NCI-H1092 treated with DMSO at 0.1 percent for 48 hours (cell line): Measurements from ENCODE around the gene LRMDA.

Source experiments
- DNase-seq: peaks from one replicate; lab custom pipeline; 2025; lab: John Stamatoyannopoulos, UW

The LRMDA gene

DNA sequence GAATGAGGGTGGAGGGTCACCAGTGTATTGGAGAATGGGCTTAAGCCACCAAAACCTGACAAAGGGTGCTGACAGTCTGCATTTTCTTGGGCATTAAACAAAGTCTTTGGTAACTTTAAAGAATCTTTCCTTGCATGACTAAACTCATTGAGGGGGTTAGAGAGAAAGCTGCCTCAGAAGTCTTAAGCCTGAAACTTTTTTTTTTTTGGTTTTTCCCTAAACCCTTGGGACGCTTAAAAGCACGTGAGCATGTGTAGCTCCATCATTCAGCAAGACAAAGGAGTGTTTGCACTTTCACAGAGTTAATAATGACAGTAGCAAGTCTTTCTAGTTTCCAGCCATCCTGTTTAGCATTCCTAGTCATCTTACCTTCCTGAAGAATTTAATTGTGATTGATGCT, 110.7 kb downstream of the LRMDA start:
- no peak for DNase-seq

DNA sequence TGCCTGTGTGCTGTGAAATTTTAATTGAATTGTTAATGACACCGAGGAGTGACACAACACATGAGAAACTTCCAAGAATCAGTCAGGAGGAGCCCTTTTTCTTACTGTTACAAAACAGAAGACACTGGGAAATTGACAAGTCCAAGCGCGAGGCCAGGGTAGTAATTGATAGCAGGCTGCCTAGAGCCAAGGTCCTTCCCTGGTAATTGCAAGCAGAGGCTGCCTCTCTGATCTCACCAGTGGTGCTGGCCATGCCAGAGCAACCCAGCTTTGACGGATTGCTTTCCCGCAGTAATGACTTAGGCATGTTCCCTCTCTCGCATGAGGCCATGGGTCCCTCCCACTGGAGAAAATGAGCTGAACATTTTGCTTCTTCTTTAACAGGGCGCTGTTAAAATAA, 111.5 kb downstream of the LRMDA start:
- DNase-seq: no peak

DNA sequence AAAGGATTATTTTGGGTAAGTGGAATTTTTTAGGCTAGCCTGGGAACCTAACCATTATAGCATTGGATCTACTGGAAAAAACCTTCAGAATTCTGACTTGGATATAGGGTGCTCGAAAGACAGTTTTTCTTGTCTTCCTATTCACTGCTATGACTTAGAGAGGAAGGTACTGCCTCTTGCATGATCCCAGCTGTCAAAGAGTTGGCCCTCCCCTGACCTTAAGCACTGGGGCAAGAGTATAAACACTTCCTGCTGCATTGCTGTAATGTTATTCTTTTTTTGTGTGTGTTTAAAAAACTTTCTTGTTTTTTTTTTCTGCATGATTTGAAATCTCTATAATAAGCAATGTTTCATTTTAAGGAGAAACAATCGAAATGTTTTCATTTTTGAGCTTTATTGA, 113.0 kb downstream of the LRMDA start:
- DNase-seq: no peak

DNA sequence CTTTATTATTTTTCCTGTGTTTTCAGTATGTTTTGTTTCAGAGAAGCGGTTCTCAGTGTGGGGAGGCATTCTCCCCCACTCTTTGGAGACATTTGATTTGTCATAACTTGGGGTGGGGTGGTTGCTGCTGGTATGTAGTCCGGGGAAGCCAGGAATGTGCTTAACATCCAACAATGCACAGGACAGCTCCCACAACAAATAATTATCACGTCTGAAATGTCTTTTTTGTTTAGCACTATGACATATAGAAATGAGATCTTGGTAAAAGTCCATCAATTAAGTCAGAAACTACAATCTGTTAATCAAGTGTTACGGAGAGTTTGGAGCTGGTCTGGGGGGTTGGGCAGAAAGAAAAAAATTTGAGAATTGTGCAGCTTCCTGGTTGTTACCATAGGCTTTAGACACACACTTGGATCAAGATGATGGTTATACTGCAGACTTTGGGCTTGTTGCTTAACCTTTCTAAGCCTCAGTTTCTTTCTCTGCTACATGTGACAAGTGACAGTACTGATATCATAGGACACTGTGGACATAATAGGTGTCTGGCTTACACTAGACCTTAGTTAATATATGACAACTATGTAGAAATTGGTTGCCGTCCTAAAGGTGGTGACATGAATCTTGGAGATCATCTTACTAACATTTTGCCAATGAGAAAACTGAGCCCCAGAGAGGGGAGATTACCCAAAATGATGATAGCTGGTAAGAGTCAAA, 113.7 kb downstream of the LRMDA start:
- no peak for DNase-seq

DNA sequence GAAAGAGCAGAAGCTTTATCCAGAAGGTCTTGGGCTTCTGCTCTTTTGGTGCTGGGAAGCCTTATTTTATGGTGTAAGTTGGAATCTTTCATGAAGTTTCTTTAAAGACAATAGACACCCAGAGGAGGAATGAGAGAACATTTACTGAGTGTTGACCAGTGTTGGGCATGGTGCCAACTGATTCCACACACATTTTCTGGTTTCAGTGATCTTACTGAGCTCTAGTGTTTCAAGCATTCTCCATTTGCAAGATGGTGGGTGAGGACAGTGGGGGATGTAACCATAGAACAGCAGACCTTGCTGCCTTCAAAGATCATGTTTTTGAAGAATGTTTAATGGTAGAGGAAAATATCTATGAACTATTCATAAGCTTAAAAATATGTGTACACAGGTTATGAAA, 114.6 kb downstream of the LRMDA start:
- no peak for DNase-seq

DNA sequence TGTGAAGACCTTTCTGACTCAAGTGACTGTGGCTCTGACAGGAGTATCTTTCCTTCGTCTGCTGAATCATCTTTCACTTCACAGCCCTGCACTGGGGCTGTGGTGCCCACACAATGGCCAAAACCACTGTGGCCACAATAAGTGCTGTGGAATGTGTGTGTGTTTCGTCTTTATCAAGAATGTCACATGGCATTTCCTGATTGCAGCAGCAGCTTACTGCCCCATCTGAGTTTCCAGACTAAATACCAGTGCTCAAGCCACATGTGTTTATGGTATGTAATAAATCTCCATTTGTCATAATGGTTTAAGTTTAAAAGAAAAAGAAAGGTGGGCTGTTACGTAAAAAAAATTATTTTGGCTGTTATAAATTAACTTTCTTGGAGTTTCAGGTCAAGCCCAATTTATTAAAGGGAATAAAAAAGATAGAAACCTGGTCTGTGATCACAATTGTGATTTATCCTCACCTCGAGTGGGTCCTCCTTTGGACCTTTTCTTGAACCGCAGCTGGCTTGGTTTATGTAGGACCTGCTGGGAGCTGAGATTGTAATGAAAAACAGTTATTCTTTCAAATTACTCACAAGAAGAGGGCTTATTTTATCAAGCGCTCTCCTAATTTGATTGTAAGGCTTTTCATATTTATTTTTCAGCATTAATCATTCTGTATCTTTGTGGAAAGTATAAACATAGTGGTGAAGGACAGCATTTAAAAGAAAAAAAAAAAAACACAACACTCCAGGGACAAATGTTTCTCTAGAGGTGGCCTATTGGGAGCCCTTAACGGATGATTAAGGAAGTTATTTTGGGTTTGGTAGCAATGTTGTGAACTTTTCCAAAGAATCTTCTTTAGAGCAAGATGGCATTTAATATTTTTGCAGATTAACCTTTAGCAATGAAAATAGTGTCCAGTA, 116.2 kb downstream of the LRMDA start:
- DNase-seq: no peak

DNA sequence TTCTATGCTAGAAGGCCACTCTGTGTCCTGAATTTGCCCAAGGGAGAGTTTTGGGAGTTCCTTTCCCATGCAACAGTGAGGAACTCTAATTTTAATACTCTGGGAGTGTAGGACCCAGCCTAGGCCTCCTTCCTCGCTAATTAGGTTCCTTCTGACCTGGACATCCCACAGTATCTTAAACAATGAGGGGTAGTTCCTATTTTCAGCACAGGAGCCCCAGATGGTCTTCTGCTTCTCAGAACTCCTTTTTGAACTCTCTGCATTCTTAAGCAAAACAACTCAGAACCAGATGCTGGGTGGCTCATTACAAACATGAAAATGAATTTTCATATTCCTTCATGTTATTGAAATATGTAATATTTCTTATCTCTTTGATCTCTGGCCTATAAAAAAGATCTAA, 116.9 kb downstream of the LRMDA start:
- DNase-seq: no peak

DNA sequence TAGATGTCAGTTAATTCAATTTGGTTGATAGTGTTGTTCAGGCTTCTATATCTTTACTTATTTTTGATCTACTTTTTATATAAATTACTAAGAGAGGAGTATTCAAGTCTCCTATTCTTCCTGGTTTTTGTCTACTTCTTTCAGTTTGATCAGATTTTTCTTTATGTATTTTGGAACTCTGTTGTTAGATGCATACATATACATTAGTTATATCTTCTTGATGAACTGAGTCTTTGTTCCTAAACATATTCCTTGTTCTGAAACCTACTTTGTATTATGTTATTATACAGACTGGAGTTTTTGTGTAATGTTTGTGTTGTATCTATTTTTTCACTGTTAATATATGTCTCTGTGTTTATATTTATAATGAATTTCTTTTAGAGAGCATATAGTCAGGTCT, 118.8 kb downstream of the LRMDA start:
- DNase-seq: no peak

DNA sequence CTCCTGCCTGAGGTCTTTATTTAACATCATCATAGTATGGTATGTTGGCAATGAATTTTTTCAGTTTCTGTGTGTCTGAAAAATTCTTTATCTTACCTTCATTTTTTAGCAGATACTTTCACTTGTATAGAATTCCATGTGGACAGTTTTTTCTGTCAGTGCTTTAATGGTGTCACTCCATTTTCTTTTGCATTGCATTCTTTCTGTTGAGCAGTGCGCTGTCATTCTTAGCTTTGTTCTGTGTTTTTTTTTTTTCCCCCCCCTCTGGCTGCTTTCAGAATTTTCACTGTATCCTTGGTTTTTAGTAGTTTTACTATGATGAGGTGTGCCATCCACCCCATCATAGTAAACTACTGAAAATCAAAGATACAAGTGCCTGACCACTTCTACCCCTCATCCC, 120.7 kb downstream of the LRMDA start:
- DNase-seq: no peak

DNA sequence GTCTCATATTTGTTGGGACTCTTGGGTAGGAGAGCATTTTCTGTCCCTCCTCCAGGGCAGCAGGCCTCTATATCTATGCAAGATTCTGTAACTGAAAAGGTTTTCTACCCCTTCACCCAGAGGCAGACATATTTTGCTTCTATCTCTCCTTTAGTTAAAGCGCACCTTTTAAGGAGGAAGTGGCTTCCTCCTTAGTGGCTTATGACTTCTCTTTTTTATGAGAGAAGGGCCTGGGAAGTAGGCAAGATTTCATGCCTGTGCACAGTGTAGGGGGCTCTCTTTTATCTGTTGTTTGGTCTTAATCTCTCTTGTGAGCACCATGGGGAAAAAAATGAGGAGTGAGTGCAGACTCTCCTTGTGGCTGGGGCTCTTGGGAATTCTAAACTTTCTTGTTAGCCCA, 122.1 kb downstream of the LRMDA start:
- DNase-seq: no peak

DNA sequence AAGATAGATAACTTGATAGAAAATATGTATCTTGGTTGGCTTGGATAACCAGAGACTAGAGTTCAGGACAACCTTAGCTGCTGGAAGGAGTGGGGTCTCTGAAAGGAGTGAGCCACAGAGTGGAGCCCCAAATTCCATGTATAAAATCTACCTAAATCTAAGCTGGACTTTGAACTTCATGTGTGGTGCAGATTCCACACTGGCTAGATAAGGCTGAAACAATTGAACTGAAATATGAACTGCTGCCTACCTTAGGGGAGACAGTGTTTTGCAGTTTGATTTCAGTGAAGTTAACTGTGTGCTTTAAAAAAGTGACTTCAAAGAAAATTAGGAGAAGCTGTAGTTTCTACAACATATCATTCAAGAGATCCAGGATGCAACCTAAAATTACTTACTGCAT, 123.9 kb downstream of the LRMDA start:
- DNase-seq: no peak

DNA sequence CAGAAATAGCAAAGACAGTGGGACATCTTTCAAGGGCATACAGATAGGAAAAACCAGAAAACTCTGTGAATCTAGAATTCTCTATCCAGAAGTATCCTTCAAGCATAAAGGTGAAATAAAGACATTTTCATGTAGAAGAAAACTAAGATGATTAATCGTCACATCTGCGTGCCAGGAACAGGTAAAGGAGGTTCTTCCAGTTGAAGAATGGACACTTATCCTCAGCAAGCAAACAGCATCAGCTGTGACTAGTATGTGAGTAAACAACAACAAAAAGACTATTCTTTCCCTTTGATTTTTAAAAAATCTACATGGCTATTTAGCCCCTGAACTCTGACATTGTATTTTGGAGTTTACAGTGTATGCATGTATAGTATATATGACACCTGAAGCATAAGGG, 124.9 kb downstream of the LRMDA start:
- no peak for DNase-seq

DNA sequence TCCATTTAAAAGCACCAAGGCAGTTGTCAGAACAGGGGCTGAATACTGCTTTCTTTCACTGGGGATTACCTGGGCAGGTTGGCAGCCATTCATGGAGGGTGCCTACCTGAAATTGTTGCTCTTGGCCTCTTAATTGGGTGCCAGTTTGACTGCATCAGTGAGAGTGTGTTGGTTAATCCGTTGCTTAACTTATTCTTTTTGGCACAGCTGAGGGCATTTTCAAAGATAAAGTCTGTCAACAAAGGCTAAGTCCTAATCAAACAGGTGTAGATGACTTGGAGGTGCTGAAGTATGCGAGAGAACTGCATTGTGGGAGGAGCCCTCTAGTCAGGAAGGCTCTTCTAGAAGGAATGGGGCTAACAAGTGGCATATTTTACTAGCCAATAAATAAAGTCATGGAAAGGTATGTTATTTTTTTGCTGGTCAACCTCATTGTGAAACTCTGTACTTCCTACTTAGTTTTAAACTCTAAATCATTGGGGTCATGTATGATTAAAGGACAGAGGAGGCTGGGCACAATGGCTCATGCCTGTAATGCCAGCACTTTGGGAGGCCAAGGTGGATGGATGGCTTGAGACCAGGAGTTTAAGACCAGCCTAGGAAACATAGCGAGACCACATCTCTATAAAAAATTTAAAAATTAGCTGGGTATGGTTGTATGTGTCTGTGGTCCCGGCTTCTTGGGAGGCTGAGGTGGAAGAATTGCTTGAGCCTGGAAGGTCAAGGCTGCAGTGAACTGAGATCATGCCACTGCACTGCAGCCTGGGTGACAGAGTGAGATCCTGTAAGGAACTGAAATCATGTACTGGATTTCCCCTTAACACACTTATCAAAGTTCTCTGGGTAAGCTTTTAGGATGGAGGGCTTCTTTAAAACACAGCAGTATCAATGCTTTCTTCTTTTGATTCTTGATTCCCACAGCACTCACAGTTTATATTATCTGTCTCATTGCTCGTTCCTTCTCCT, 134.1 kb downstream of the LRMDA start:
- no peak for DNase-seq

DNA sequence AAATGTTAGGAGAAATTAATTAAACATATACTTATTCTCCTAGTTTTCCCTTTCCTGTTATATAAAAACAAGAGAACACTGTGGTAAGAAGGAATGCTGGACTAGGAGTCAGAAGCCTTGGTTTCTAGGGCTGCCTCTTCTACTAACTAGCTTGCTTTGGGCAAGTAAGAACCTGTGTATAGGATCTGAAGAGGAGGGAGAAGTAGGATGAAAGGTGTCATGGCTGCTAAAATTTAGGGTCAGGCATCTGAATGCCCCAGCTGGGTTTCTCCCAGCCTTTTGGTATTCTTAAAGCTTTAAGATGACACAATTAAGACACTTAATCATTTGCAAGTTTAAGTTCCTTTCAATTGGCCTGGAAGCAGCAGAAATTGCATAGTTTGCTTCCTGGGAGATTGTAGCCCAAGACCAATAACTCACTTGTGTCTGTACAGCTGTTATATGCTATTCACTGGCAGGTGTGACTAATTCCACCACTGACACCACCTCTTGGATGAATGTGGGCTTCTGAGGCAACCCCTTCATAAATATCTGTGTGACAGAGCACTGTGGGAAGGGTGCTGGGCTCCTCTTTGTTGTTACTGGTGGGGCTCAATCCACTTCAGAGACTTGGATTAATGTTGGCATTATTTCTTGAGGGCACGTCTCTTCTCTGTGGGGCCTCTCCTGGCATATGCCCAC, 137.2 kb downstream of the LRMDA start:
- no peak for DNase-seq

DNA sequence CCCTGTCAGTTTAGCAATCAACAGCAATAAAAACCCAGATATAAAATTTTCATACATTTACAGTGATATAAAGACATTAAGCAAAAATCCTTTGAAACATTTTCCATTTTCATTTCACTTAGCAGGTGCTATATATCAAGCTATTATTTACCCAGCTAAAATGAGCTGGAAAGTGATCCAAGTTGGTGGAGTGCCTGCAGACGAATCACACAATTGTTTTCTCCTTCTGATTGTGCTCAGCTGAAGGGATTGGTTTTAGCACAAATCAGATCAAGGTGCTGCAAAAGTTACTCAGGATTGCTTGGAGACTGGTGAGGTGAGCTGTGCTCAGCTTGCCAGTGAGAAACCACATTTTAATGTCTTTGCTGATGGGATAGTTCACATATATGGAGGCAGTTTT, 138.1 kb downstream of the LRMDA start:
- no peak for DNase-seq

DNA sequence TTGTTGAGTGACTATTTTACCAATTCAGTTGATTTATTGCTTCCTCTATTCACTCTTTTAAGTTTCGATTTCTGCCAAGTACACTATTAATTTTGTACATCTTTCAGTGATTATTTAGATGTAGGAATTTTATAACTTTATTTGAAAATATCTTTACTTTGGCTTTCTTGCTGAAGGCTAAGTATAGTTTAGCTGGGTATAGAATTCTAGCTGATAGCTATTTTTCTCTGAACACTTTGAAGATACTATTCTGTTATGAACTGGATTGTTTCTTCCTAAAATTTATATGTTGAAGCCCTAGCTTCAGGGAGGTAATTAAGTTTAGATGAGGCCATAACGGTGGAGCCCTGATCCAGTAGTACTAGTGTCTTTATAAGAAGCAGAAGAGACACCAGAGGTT, 141.1 kb downstream of the LRMDA start:
- no peak for DNase-seq

DNA sequence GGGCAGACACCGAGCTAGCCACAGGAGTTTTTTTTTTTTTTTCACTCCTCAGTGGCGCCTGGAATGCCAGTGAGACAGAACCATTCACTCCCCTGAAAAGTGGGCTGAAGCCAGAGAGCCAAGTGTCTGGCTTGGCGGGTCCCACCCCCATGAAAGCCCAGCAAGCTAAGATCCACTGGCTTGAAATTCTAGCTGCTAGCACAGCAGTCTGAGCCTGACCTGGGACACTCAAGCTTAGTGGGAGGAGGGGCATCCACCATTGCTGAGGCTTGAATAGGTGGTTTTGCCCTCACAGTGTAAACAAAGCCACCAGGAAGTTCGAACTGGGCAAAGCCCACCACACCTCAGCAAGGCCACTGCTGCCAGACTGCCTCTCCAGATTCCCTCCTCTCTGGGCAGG, 144.5 kb downstream of the LRMDA start:
- DNase-seq: no peak

DNA sequence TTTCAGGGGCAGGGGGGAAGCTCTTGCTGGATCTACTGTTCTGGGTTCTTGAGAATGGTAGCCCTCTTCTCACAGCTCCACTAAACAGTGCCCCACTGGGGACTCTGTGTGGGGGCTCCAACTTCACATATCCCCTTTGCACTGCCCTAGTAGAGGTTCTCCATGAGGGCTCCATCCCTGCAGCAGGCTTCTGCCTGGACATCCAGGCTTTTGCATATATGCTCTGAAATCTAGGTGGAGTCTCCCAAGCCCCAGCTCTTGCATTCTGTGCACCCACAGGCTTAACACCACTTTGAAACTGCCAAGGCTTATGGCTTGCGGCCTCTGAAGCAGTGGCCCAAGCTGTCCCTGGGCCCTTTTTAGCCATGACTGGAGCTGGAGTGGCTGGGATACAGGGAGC, 150.7 kb downstream of the LRMDA start:
- DNase-seq: no peak

DNA sequence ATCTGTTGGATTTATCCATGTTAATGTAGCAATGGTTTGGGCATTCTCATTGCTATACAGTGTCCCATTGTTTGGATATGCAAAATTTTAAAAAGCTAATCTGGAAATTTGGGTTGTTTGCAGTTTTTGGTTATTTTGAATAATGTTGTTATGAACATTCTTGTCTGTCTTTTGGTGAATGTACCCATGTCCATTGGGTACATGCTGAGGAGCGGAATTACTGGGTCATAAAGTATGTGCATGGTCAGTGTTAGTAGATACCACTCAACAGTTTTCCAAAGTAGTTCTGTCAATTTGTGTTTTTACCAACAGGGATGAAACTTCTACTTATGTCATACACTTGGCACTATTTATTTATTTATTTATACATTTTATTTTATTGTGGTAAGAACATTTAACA, 153.9 kb downstream of the LRMDA start:
- DNase-seq: no peak

DNA sequence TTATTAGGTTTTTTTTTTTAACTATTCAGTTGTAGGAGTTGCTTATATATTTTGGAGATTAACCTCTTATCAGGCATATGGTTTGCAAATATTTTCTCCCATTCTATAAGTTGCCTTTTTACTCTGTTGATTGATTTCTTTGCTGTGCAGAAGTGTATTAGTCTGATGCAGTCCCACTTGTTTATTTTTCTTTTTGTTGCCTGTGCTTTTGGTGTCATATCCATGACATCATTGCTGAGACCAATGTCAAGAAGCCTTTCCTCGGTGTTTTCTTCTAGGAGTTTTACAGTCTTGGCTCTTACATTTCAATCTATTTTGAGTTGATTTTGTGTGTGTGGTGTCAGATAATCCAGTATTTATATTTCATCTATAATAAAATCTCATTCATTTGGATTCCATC, 155.4 kb downstream of the LRMDA start:
- no peak for DNase-seq

DNA sequence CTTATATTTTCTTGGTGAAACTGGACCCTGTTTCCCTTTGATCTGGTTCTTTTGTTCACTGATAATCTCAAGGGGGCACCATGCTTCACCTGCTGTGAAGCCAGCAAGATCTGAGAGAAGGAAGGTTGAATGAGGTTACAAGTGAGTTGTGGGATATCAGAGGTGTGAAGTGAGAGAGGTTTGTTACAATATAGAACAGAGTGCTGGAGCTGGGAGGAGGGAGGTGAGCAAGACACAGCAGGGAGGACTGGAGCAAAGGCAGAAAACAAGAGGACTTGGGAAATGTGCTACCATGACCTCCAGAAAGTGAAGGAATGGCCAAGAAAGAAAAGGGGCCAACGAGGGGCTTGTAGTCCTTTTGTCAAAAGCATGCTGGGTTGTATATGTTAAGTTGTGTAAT, 156.6 kb downstream of the LRMDA start:
- DNase-seq: no peak
